Measurements from ENCODE around the gene TTC39A.

GRCh38 chr1:51373898-51374297 lies 43.5 kb upstream of the TTC39A start:
- TF ChIP-seq CTCF (IDR thresholded peaks at IDR 0.05; ENCODE audit: insufficient read depth, low read length, poor library complexity, severe bottlenecking) (no peak), EZH2phosphoT487 (conservative IDR thresholded peaks at IDR 0.05; ENCODE audit: low read length) (no peak)
